Loucy (cell line): Measurements from ENCODE around the gene LRRC57.

Experiments used
- CTCF ChIP-seq: fragments of 200-600 bp; sonication (generic); conservative IDR thresholded peaks from 2 replicates; pipeline ENCODE4 v1.5.1; 2014; ENCODE audit warnings: mild to moderate bottlenecking, antibody characterized with exemption, low read length
- EZH2phosphoT487 ChIP-seq: fragments of 200-600 bp; IDR thresholded peaks from 2 replicates; pipeline ENCODE4 v1.6.1; 2018; ENCODE audit warnings: antibody characterized with exemption, mild to moderate bottlenecking, moderate library complexity, borderline replicate concordance

- no peak for TF ChIP-seq CTCF
- TF ChIP-seq EZH2phosphoT487 = no peak
These were observed 29.0 kb upstream of the LRRC57 start for GRCh38 chr15:42577514-42578031.
